ENCODE measurements around the gene NIP7. TPM values are rescaled to one million over a fixed set of nuclear protein-coding genes. Genes with fewer than 3 reads are reported as not detected.
"Not testable (repeated sequence)": the region's sequence is repeated elsewhere in the genome, so short reads cannot be mapped to it uniquely, and the experiment has no call there.

The NIP7 gene
- total RNA-seq, 4 donors from 2014 or later = 6.2 to 21.7 (median 16.9) TPM

DNA sequence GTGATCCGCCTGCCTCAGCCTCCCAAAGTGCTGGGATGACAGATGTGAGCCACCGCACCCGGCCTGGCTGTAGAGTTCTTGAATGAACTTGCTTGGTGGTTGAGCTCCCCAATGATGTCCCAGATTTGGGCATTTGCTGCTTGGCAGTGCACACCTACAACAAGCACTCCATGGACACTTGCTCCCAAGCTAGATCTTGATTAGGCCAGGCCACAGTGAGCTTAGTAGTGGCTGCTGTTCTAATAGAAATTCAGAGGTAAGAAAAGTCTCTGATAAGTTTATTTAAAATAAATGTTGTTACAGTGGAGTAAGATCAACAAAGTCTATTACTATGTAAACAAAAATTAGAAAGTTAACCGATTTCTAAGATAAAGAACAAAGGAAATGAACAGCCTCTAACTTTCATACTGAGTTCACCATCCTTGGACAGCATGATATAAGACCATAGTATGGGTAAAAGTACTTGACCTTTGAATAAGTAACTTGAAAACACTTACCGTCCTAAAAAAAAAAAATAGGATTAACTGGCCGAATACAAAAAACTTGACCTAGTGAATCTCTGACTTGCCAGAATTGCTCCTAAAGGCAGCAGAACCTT, 11.1 kb downstream of the NIP7 start:
- intact Hi-C loops (cut with DNase I; ENCODE audit: low total_unique reads) = no loop called here
- H3K4me3 ChIP-seq = no peak overlapping the region
- no peak for DNase-seq

DNA sequence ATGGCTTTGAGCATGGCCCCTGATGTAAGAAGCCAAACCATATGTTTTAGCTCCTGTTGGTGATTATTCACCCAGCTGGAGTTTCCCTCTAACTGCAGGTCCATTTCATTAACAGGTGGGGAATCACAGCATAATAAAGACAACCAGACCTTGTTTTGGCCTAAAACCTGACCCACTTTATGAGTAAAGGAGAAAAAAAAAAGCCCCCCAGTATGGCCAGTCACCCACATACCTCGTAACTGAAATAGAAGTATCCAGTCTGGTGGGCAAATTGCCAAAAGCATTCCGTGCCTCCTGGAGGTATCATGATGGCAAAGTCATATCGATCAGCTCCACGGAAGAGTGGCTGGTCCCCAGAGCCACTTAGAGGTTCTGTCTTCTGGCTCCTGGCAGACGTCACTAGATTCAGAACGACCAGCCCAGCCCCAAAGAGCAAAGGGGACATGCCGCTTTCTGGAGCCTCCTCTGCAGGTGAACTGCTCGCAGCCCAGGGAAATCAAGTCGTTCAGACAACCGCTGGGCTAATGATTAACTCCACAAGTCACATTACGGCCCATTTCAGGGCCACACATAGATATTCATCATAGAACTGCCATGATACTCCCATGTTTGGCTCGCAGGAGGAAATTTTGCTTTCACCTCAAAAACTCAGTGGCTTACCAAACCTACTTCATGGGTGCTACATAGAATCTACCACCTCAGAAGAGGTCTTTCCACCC, 11.9 kb downstream of the NIP7 start, which contains the start of gene TMED6:
Gene TMED6, minus strand, starts transcription at position 478 of the 719 bp plus-strand sequence. Its CDS starts 33 bp downstream, at position 445.
- no peak within 1 kb of the TSS for H3K4me3 ChIP-seq
- no peak within 1 kb of the TSS for H3K27ac ChIP-seq
- H3K9me3 ChIP-seq = no peaks in the 10 kb centered on the region
- no peak for DNase-seq
- H3K27me3 ChIP-seq = no peaks in the 10 kb centered on the region
- H3K4me1 ChIP-seq = no peaks in the 10 kb centered on the region
- intact Hi-C loops (cut with DNase I; ENCODE audit: low total_unique reads) = no loop called here
- TF ChIP-seq, protein P1, sequence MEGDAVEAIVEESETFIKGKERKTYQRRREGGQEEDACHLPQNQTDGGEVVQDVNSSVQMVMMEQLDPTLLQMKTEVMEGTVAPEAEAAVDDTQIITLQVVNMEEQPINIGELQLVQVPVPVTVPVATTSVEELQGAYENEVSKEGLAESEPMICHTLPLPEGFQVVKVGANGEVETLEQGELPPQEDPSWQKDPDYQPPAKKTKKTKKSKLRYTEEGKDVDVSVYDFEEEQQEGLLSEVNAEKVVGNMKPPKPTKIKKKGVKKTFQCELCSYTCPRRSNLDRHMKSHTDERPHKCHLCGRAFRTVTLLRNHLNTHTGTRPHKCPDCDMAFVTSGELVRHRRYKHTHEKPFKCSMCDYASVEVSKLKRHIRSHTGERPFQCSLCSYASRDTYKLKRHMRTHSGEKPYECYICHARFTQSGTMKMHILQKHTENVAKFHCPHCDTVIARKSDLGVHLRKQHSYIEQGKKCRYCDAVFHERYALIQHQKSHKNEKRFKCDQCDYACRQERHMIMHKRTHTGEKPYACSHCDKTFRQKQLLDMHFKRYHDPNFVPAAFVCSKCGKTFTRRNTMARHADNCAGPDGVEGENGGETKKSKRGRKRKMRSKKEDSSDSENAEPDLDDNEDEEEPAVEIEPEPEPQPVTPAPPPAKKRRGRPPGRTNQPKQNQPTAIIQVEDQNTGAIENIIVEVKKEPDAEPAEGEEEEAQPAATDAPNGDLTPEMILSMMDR (IDR thresholded peaks at IDR 0.05) = no peak
- H3K36me3 ChIP-seq = no peaks in the 10 kb centered on the region

More for the DNA sequence above, 11.1 kb downstream of the NIP7 start:
- TF ChIP-seq POLR2A (IDR thresholded peaks at IDR 0.05) = no peak
- TF ChIP-seq, protein P1 (IDR thresholded peaks at IDR 0.05) = no peak
- Histone ChIP-seq H3K36me3 (no peaks in the 10 kb centered on the region), H3K4me1 (no peaks in the 10 kb centered on the region), H3K27ac (no peak overlapping the region), H3K27me3 (no peaks in the 10 kb centered on the region), H3K9me3 (no peaks in the 10 kb centered on the region)

DNA sequence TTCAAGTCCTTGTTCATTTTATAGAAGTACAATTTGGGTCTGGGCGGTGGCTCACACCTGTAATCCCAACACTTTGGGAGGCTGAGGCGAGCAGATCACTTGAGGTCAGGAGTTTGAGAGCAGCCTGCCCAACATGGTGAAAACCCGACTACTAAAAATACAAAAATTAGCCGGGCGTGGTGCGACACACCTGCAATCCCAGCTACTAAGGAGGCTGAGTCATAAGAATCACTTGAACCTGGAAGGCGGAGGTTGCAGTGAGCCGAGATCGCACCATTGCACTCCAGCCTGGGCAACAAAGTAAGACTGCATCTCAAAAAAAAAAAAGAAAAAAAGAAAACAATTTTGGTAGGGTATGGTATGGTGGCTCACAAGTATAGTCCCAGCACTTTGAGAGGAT, 20.5 kb downstream of the NIP7 start:
- H3K36me3 ChIP-seq; intact Hi-C loops (cut with DNase I; ENCODE audit: low total_unique reads); H3K4me3 ChIP-seq: not testable (repeated sequence)

DNA sequence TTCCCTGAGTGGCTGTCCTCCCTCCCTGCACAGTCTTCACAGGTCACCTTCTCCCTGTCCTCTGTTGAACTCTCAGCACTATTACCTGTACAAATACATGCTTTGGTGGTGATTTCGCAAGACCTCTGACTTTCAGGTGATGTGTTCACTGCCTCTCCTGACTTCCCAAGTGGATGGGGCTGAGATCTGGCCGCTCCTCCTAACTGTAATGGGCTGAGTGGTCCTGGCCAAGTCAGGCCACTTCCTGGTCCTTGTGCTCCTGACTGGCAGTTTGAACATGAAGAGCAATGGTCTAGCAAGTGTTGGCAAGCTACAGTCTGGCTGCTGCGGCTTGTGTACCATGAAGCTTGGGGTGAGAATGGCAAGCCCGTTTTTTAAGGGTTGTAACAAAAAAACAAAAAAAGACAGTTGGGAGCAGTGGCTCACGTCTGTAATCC, 23.7 kb downstream of the NIP7 start:
- no peaks in the 10 kb centered on the region for H3K36me3 ChIP-seq
- TF ChIP-seq, protein P1 (IDR thresholded peaks at IDR 0.05) = no peak
- no peak for TF ChIP-seq POLR2A (IDR thresholded peaks at IDR 0.05)
- no peaks in the 10 kb centered on the region for H3K27me3 ChIP-seq
- H3K4me1 ChIP-seq = no peaks in the 10 kb centered on the region
- no peak for DNase-seq
- H3K4me3 ChIP-seq = no peak overlapping the region
- H3K27ac ChIP-seq = peak overlapping the region; percentile 34 to 36
- intact Hi-C loops (cut with DNase I; ENCODE audit: low total_unique reads) = no loop called here
- H3K9me3 ChIP-seq = no peaks in the 10 kb centered on the region

More for the DNA sequence above, 20.5 kb downstream of the NIP7 start:
- H3K27me3 ChIP-seq, DNase-seq, H3K4me1 ChIP-seq, H3K9me3 ChIP-seq, H3K27ac ChIP-seq: not testable (repeated sequence)

DNA sequence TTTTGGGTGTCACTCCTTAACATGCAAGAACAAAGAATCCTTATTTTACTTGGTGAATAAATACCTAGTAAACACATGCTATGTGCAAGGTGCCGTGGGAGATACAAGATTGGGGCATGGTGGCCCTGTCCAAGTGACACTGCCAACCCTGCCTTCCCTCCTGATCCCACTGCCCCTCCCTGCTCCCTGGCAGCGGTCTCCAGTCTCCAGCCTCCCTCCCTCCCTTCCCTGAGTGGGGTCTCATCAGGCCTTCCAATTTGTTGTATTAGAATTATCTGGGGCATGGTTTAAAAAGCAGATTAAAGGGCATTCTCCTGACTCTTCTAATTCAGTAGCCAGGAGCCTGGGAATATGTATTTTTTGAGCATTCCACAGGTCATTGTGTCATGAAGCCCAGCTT, 24.5 kb downstream of the NIP7 start:
- no peaks in the 10 kb centered on the region for H3K36me3 ChIP-seq
- H3K27ac ChIP-seq = peak overlapping the region; percentile 34 to 36
- intact Hi-C loops (cut with DNase I; ENCODE audit: low total_unique reads) = no loop called here
- TF ChIP-seq, protein P1 (IDR thresholded peaks at IDR 0.05) = no peak
- no peak for TF ChIP-seq POLR2A (IDR thresholded peaks at IDR 0.05)
- no peak for DNase-seq
- no peaks in the 10 kb centered on the region for H3K9me3 ChIP-seq
- no peak overlapping the region for H3K4me3 ChIP-seq
- H3K27me3 ChIP-seq = no peaks in the 10 kb centered on the region
- no peaks in the 10 kb centered on the region for H3K4me1 ChIP-seq

All from uterus (tissue), 4 donors.